H9 (cell line): ENCODE results near the gene PRKD2. TPM values are rescaled to one million over a fixed set of nuclear protein-coding genes. Genes with fewer than 3 reads are reported as not detected.

Experiments used
- DNase-seq: peaks from one replicate; pipeline ENCODE4 v3.0.0-alpha.2; 2017
- H2AFZ ChIP-seq: one replicate; pipeline ENCODE4 v1.6.1; 2013; ENCODE audit warnings: mild to moderate bottlenecking, low read length, control low read depth, moderate library complexity
- H2AK5ac ChIP-seq: 2 replicates; pipeline ENCODE4 v1.6.1; 2013; ENCODE audit warnings: low read length, control low read depth, mixed read lengths; ENCODE audit not compliant: insufficient read length
- H2BK120ac ChIP-seq: one replicate; pipeline ENCODE4 v1.6.1; 2013; ENCODE audit warnings: low read depth, mild to moderate bottlenecking, low read length, control low read depth, inconsistent platforms; ENCODE audit not compliant: poor library complexity, severe bottlenecking
- H2BK12ac ChIP-seq: 2 replicates; pipeline ENCODE4 v1.6.1; 2013; ENCODE audit warnings: low read length, control low read depth, mixed read lengths, low read depth; ENCODE audit not compliant: insufficient read length
- H2BK15ac ChIP-seq: 2 replicates; pipeline ENCODE4 v1.6.1; 2013; ENCODE audit warnings: low read depth, low read length, control low read depth
- H2BK20ac ChIP-seq: one replicate; pipeline ENCODE4 v1.6.1; 2013; ENCODE audit warnings: low read depth, mild to moderate bottlenecking, low read length, control low read depth, inconsistent platforms; ENCODE audit not compliant: poor library complexity, severe bottlenecking
- H2BK5ac ChIP-seq: 2 replicates; pipeline ENCODE4 v1.6.1; 2013; ENCODE audit warnings: low read length, control low read depth, mixed read lengths; ENCODE audit not compliant: insufficient read length
- H3K14ac ChIP-seq: 2 replicates; pipeline ENCODE4 v1.6.1; 2013; ENCODE audit warnings: low read length, control low read depth; ENCODE audit not compliant: insufficient read depth
- H3K18ac ChIP-seq: 2 replicates; pipeline ENCODE4 v1.6.1; 2013; ENCODE audit warnings: low read depth, mild to moderate bottlenecking, mixed read lengths, low read length, control low read depth; ENCODE audit not compliant: insufficient read length
- H3K23ac ChIP-seq: 2 replicates; pipeline ENCODE4 v1.6.1; 2013; ENCODE audit warnings: low read length, control low read depth, mixed read lengths, low read depth; ENCODE audit not compliant: insufficient read length
- H3K23me2 ChIP-seq: 2 replicates; pipeline ENCODE4 v1.6.1; 2013; ENCODE audit warnings: low read depth, mild to moderate bottlenecking, mixed read lengths, low read length, control low read depth; ENCODE audit not compliant: insufficient read length, poor library complexity, severe bottlenecking
- H3K27ac ChIP-seq: 2 replicates; pipeline ENCODE4 v1.5.1; 2013; ENCODE audit warnings: low read length, control low read depth, mixed read lengths, low read depth; ENCODE audit not compliant: insufficient read length
- H3K27me3 ChIP-seq: 2 replicates; pipeline ENCODE4 v1.6.1; 2013; ENCODE audit warnings: low read length, control low read depth, inconsistent platforms; ENCODE audit not compliant: insufficient read depth
- H3K4ac ChIP-seq: 2 replicates; pipeline ENCODE4 v1.6.1; 2013; ENCODE audit warnings: low read depth, mild to moderate bottlenecking, control low read depth, inconsistent platforms, low read length, moderate library complexity
- H3K4me1 ChIP-seq: 2 replicates; pipeline ENCODE4 v1.6.1; 2013; ENCODE audit warnings: low read length, control low read depth, inconsistent platforms; ENCODE audit not compliant: insufficient read depth
- H3K4me2 ChIP-seq: 2 replicates; pipeline ENCODE4 v1.6.1; 2013; ENCODE audit warnings: low read length, control low read depth, mixed read lengths; ENCODE audit not compliant: insufficient read length, insufficient read depth
- H3K56ac ChIP-seq: 2 replicates; pipeline ENCODE4 v1.6.1; 2013; ENCODE audit warnings: low read depth, mild to moderate bottlenecking, mixed read lengths, low read length, control low read depth; ENCODE audit not compliant: insufficient read length
- H3K79me1 ChIP-seq: 2 replicates; pipeline ENCODE4 v1.6.1; 2013; ENCODE audit warnings: low read depth, mild to moderate bottlenecking, moderate library complexity, low read length, control low read depth, inconsistent platforms; ENCODE audit not compliant: insufficient read depth, poor library complexity, severe bottlenecking
- H3K79me2 ChIP-seq: 2 replicates; pipeline ENCODE4 v1.6.1; 2013; ENCODE audit warnings: low read length, control low read depth, inconsistent platforms; ENCODE audit not compliant: insufficient read depth
- H3K9ac ChIP-seq: 2 replicates; pipeline ENCODE4 v1.6.1; 2013; ENCODE audit warnings: low read length, control low read depth, mixed read lengths; ENCODE audit not compliant: insufficient read length; ENCODE audit errors: extremely low read depth
- H3K9me3 ChIP-seq: one replicate; pipeline ENCODE4 v1.6.1; 2013; ENCODE audit warnings: low read depth, low read length, inconsistent platforms; ENCODE audit not compliant: control insufficient read depth
- H3T11ph ChIP-seq: one replicate; pipeline ENCODE4 v1.6.1; 2013; ENCODE audit warnings: mild to moderate bottlenecking, low read length, control low read depth, inconsistent platforms
- H4K20me1 ChIP-seq: one replicate; pipeline ENCODE4 v1.6.1; 2013; ENCODE audit not compliant: control insufficient read depth, insufficient read length, insufficient read depth
- H4K5ac ChIP-seq: 2 replicates; pipeline ENCODE4 v1.6.1; 2013; ENCODE audit warnings: low read depth, mild to moderate bottlenecking, mixed read lengths, low read length, control low read depth; ENCODE audit not compliant: insufficient read length
- H4K8ac ChIP-seq: replicated peaks from 2 replicates; pipeline ENCODE4 v1.6.1; 2013; ENCODE audit warnings: low read length, control low read depth, mixed read lengths, low read depth; ENCODE audit not compliant: insufficient read length
- H4K91ac ChIP-seq: 2 replicates; pipeline ENCODE4 v1.6.1; 2013; ENCODE audit warnings: low read depth, mild to moderate bottlenecking, moderate library complexity, mixed read lengths, low read length, control low read depth; ENCODE audit not compliant: insufficient read length
- H3K27ac Mint-ChIP-seq, 3 experiments: 2 replicates in 2 of 3; 3 replicates in 1 of 3; pipeline ENCODE4 v1.8.0; 2020 to 2021; ENCODE audit warnings: mixed read lengths in 3 of 3, mild to moderate bottlenecking in 1 of 3, moderate library complexity in 1 of 3
- H3K27me3 Mint-ChIP-seq: 2 replicates; pipeline ENCODE4 v1.8.0; 2021; ENCODE audit warnings: low read depth, mild to moderate bottlenecking, moderate library complexity, mixed read lengths
- H3K36me3 Mint-ChIP-seq, 3 experiments: 2 replicates in 2 of 3; 3 replicates in 1 of 3; pipeline ENCODE4 v1.8.0; 2020 to 2021; ENCODE audit warnings: low read depth in 3 of 3, mixed read lengths in 3 of 3; ENCODE audit not compliant: insufficient read depth in 1 of 3
- H3K4me1 Mint-ChIP-seq, 2 experiments: 2 replicates each; pipeline ENCODE4 v1.8.0; 2020; ENCODE audit warnings: mixed read lengths in 2 of 2
- H3K4me3 Mint-ChIP-seq, 2 experiments: 2 replicates in 1 of 2; 3 replicates in 1 of 2; pipeline ENCODE4 v1.8.0; 2020 to 2021; ENCODE audit warnings: mild to moderate bottlenecking in 2 of 2, mixed read lengths in 2 of 2, moderate library complexity in 1 of 2
- H3K9me3 Mint-ChIP-seq, 2 experiments: 2 replicates in 1 of 2; 3 replicates in 1 of 2; pipeline ENCODE4 v1.8.0; 2020; ENCODE audit warnings: mild to moderate bottlenecking in 2 of 2, mixed read lengths in 2 of 2, moderate library complexity in 1 of 2
- CTCF ChIP-seq: fragments of 200-600 bp; sonication (generic); conservative IDR thresholded peaks from 3 replicates; pipeline ENCODE4 v1.8.0; 2021; ENCODE audit warnings: antibody characterized with exemption, mild to moderate bottlenecking
- WGBS: extraction: QIAGEN DNeasy Blood & Tissue Kit; methylation state at CpG from one replicate; pipeline ENCODE4 v1.1.7; 2013; ENCODE audit warnings: missing lambda C conversion rate, low lambda C conversion rate, mixed read lengths; ENCODE audit not compliant: insufficient read length; ENCODE audit errors: extremely low coverage; 5-methylcytosine and 5-hydroxymethylcytosine counted together
- total RNA-seq: library from RNA; stranded (reverse); gene quantifications from 2 replicates; pipeline ENCODE4 v1.2.1, GENCODE V29; 2021

The PRKD2 gene
- total RNA-seq, 1 experiment from 2014 or later: 60.7 TPM

DNA sequence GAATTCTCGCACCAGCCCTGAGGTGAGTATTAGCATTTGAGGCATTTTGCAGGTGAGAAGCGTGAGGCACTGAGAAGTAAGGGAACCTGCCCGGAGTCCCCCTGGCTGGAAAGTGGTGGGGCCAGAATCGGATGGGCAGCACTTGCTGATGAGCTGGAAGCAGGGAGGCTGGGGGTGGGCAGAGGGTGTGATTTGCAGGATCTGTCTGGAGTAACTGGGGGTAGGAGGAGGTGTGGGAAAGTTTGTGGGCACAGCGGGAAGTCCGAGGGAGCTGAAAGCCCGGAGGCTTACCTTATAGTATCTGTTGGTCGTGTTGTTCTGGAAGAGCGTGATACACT is 20.1 kb downstream of the PRKD2 start:
- H3K9me3 Mint-ChIP-seq: no peaks in the 10 kb centered on the region
- Histone ChIP-seq H3K14ac (no peak overlapping the region), H3K18ac (no peak overlapping the region), H2BK5ac (no peak overlapping the region), H3K27ac (no peak overlapping the region), H3K79me1 (no peaks in the 10 kb centered on the region), H4K5ac (no peak overlapping the region), H3K23me2 (no peaks in the 10 kb centered on the region), H3K9ac (no peak overlapping the region), H4K20me1 (no peaks in the 10 kb centered on the region), H3K23ac (no peak overlapping the region), H3K79me2 (no peaks in the 10 kb centered on the region), H2BK20ac (no peak overlapping the region), H2AK5ac (no peak overlapping the region), H2BK15ac (no peak overlapping the region), H4K8ac (no peak overlapping the region), H4K91ac (no peak overlapping the region), H3K56ac (no peak overlapping the region), H2AFZ (no peak overlapping the region), H2BK12ac (no peak overlapping the region), H3K4me1 (no peaks in the 10 kb centered on the region), H2BK120ac (no peak overlapping the region), H3T11ph (no peak overlapping the region), H3K4me2 (peak overlapping the region; percentile 11), H3K4ac (no peak overlapping the region), H3K27me3 (no peaks in the 10 kb centered on the region), H3K9me3 (no peaks in the 10 kb centered on the region)
- H3K4me1 Mint-ChIP-seq: peaks cover 7 to 17% of the 10 kb centered on the region in 2 experiments
- H3K36me3 Mint-ChIP-seq: peaks cover 58 to 84% (median 83%) of the 10 kb centered on the region in 3 experiments
- H3K27me3 Mint-ChIP-seq: no peaks in the 10 kb centered on the region; the same call in 1 of the 2 replicates
- peak overlapping the region in 2 of 3 experiments; percentile 94 to 95; a peak in 4 of 7 replicates for H3K27ac Mint-ChIP-seq
- H3K4me3 Mint-ChIP-seq: peak overlapping the region; percentile 29 to 62; a peak in 2 of 5 replicates
- WGBS: no CpG with 5 or more reads among the region's 9 CpGs
- DNase-seq: no peak
- TF ChIP-seq CTCF: no peak
